DOHH2 (cell line): Measurements from ENCODE around the gene AGBL4.

Source experiments
- CTCF ChIP-seq: fragments of 200-600 bp; sonication (generic); IDR thresholded peaks from one replicate; pipeline ENCODE4 v1.5.1; 2014; ENCODE audit warnings: antibody characterized with exemption, mild to moderate bottlenecking, low read depth, low read length; ENCODE audit not compliant: poor library complexity, severe bottlenecking
- EZH2phosphoT487 ChIP-seq: fragments of 200-600 bp; sonication (generic); IDR thresholded peaks from 2 replicates; pipeline ENCODE4 v1.6.1; 2017; ENCODE audit warnings: borderline replicate concordance, mild to moderate bottlenecking, antibody characterized with exemption, low read length, moderate library complexity, mixed read lengths

DNA sequence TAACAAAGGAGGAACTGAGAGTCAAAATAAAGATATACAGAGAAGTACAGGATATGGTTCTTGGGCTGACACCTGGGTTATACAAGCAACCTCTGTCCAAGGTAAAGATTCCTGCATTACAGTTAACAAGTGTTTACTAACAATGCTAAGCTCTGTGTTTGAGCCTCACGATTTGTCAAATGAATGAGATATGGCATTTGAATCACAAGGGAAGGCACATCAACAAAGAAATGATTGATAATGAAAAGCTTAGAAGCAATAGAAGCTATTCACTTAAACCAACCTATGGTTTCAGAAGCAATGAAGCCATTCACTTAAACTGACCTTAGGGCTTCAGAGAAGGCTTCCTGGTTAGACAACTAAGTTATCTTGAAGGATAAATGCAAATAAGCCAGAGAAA, 199.5 kb downstream of the AGBL4 start:
- TF ChIP-seq CTCF = no peak
- no peak for TF ChIP-seq EZH2phosphoT487
